Adrenal gland (tissue), 5 donors: Measurements from ENCODE around the gene LIMD2.

Experiments
- POLR2A ChIP-seq, 2 donors: fragments of 450-650 bp; IDR thresholded peaks; one replicate each; pipeline ENCODE4 v1.6.1; 2017; ENCODE audit warnings: antibody characterized with exemption in 2 of 2, mild to moderate bottlenecking in 2 of 2, moderate library complexity in 1 of 2
- TF ChIP-seq, protein P1 (sequence below), 6 experiments: fragments of 450-650 bp in 4 of 6; fragments of 200-600 bp in 2 of 6; sonication (generic) in 1 of 6; IDR thresholded peaks; 1 replicate in 5 of 6; 2 replicates in 1 of 6; pipeline versions ENCODE4 v1.5.1 to v1.8.0; 2016 to 2021; ENCODE audit warnings: antibody characterized with exemption in 6 of 6, mild to moderate bottlenecking in 2 of 6, moderate library complexity in 1 of 6
- donor health status: DM: no; HTN: no; CAD: no.

DNA sequence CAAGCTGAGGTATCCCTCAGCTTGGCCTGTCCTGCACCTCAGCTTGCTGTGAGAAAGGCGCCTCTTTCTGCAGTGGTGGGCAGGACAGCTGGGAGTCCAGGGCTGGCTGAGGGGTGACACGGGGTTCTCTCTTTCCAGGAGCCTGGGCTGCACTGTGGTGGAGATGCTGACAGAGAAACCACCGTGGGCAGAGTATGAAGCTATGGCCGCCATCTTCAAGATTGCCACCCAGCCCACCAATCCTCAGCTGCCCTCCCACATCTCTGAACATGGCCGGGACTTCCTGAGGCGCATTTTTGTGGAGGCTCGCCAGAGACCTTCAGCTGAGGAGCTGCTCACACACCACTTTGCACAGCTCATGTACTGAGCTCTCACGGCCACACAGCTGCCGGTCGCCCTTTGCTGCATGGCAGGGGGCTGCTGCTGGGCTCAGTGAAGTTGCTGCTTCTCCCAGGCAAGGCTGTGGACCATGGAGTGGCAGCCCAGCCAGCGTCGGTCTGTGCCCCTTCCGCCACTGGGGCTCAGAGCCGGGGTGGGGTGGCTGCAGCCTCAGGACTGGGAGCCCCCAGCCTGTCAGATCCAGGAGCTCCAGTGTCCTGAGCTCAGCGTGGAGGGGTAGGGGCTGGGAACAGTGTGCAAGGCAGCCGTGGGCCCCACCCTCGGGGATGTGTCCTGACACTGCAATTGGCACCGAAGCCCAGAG is 6.4 kb downstream of the LIMD2 start:
- no peak for TF ChIP-seq POLR2A (IDR thresholded peaks at IDR 0.05)
- TF ChIP-seq, protein P1, sequence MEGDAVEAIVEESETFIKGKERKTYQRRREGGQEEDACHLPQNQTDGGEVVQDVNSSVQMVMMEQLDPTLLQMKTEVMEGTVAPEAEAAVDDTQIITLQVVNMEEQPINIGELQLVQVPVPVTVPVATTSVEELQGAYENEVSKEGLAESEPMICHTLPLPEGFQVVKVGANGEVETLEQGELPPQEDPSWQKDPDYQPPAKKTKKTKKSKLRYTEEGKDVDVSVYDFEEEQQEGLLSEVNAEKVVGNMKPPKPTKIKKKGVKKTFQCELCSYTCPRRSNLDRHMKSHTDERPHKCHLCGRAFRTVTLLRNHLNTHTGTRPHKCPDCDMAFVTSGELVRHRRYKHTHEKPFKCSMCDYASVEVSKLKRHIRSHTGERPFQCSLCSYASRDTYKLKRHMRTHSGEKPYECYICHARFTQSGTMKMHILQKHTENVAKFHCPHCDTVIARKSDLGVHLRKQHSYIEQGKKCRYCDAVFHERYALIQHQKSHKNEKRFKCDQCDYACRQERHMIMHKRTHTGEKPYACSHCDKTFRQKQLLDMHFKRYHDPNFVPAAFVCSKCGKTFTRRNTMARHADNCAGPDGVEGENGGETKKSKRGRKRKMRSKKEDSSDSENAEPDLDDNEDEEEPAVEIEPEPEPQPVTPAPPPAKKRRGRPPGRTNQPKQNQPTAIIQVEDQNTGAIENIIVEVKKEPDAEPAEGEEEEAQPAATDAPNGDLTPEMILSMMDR (IDR thresholded peaks at IDR 0.05), result no peak
